ENCODE measurements around the gene GJC2. TPM values are rescaled to one million over a fixed set of nuclear protein-coding genes. Genes with fewer than 3 reads are reported as not detected.
A peak's percentile ranks its signal among the peaks of the same experiment; 100 is the strongest.

The GJC2 gene
- total RNA-seq, 1 experiment from 2014 or later, result 1.2 TPM

DNA sequence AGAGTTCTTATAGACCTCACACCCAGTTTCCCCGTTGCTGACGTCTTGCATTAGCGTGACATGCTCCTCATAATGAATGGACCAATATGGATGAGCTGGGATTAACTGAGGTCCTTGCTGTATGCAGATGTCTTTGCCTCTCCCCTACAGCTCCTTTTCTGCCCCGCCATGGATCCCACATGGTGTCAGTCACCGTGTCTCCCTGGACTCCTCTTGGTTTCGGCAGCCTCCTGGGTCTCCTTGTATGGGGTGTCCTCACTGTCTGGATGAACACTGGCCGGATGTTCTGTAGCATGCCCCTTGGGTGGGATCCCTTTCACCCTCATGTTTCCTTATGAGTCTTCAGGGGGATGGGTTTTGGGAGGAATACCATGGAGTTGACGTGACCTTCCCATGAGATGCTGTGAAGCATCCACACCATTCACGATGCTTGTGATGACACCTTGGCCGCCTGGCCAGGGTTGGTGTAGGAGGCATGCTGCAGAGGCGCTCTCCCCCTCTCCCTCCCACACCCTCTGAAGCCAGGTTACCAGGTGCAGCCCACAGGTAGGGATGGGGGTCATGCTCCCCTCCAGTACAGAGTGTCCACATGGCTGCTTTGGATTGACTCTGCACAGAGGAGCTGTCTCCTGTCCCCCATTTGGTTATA is 4.4 kb downstream of the GJC2 start:
- H3K27me3 Mint-ChIP-seq (ENCODE audit: unreplicated experiment), result no peaks in the 10 kb centered on the region
- CTCF ChIA-PET, result interaction anchor here (1.0 kb wide), 1 partner anchor 12 kb away, joined by 3 read pairs; no protein-coding TSS in a partner anchor

DNA sequence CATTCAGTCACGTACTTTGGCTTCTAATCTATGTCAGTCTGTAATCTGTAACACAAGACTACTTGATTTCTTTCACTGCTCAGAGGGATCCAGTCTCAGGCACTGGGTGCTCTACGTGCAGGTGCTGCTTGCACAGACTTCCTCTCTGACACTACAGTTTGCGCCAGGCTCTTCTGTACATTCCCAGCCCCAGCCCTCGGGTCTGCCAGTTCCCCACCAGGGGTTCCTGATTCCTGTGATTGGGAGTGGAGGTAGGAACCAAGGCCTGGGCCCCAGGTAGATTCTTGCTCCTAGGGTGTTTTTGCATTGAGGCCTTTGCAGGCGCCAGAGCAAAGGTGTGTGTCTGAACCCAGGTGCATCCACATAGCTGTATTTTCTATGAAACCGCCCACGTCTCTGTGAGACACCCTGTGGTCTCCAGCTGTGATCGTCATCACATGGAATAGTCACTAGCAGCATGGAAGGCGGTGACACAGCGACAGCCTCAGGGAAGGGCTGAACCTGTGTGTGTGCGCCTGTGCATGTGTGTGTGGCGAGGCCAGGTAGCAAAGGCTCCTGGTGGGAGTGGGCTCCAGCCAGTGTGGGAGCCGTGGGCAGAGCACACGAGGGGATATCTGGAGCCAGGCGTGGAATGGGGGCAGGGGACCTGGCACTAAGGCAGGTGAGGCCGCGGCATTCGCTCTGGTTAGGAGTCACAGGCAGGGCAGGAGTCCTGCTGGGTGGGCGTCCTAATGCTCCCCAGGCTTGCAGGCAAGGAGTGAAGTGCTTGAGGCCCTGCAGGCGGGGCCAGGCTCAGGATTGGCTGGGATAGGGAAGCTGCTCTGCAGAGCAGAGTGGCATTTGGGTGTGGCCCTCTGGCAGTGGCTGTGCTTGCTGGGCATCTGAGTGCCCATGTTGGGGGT is 5.2 kb downstream of the GJC2 start:
- no TSS peak for BruUV-seq (replicated peaks)
- Mint-ChIP-seq H3K9me3 (ENCODE audit: low read depth, unreplicated experiment) (no peaks in the 10 kb centered on the region), H3K36me3 (ENCODE audit: insufficient read depth, unreplicated experiment) (peaks cover 18% of the 10 kb centered on the region), H3K27ac (ENCODE audit: unreplicated experiment) (peak overlapping the region; percentile 64), H3K4me3 (ENCODE audit: low read depth, unreplicated experiment) (no peak overlapping the region), H3K27me3 (ENCODE audit: unreplicated experiment) (no peaks in the 10 kb centered on the region), H3K4me1 (ENCODE audit: low read depth, unreplicated experiment) (peaks cover 6% of the 10 kb centered on the region)
- no peak for DNase-seq
- CTCF ChIA-PET, result interaction anchor here (0.5 kb wide), 1 partner anchor 24 kb away, joined by 6 read pairs; no protein-coding TSS in a partner anchor
- TF ChIP-seq, protein P1, sequence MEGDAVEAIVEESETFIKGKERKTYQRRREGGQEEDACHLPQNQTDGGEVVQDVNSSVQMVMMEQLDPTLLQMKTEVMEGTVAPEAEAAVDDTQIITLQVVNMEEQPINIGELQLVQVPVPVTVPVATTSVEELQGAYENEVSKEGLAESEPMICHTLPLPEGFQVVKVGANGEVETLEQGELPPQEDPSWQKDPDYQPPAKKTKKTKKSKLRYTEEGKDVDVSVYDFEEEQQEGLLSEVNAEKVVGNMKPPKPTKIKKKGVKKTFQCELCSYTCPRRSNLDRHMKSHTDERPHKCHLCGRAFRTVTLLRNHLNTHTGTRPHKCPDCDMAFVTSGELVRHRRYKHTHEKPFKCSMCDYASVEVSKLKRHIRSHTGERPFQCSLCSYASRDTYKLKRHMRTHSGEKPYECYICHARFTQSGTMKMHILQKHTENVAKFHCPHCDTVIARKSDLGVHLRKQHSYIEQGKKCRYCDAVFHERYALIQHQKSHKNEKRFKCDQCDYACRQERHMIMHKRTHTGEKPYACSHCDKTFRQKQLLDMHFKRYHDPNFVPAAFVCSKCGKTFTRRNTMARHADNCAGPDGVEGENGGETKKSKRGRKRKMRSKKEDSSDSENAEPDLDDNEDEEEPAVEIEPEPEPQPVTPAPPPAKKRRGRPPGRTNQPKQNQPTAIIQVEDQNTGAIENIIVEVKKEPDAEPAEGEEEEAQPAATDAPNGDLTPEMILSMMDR (IDR thresholded peaks at IDR 0.05; ENCODE audit: unreplicated experiment), result no peak
- intact Hi-C loops (cut with micrococcal nuclease; ENCODE audit: unreplicated experiment), result no loop called here

More for the DNA sequence above, 4.4 kb downstream of the GJC2 start:
- no peak for DNase-seq
- TF ChIP-seq, protein P1 (IDR thresholded peaks at IDR 0.05; ENCODE audit: unreplicated experiment), result no peak
- no peaks in the 10 kb centered on the region for H3K9me3 Mint-ChIP-seq (ENCODE audit: low read depth, unreplicated experiment)
- no peak overlapping the region for H3K27ac Mint-ChIP-seq (ENCODE audit: unreplicated experiment)
- peaks cover 6% of the 10 kb centered on the region for H3K4me1 Mint-ChIP-seq (ENCODE audit: low read depth, unreplicated experiment)
- H3K36me3 Mint-ChIP-seq (ENCODE audit: insufficient read depth, unreplicated experiment), result peaks cover 25% of the 10 kb centered on the region
- H3K4me3 Mint-ChIP-seq (ENCODE audit: low read depth, unreplicated experiment), result no peak overlapping the region
- intact Hi-C loops (cut with micrococcal nuclease; ENCODE audit: unreplicated experiment), result no loop called here
- no TSS peak for BruUV-seq (replicated peaks)

DNA sequence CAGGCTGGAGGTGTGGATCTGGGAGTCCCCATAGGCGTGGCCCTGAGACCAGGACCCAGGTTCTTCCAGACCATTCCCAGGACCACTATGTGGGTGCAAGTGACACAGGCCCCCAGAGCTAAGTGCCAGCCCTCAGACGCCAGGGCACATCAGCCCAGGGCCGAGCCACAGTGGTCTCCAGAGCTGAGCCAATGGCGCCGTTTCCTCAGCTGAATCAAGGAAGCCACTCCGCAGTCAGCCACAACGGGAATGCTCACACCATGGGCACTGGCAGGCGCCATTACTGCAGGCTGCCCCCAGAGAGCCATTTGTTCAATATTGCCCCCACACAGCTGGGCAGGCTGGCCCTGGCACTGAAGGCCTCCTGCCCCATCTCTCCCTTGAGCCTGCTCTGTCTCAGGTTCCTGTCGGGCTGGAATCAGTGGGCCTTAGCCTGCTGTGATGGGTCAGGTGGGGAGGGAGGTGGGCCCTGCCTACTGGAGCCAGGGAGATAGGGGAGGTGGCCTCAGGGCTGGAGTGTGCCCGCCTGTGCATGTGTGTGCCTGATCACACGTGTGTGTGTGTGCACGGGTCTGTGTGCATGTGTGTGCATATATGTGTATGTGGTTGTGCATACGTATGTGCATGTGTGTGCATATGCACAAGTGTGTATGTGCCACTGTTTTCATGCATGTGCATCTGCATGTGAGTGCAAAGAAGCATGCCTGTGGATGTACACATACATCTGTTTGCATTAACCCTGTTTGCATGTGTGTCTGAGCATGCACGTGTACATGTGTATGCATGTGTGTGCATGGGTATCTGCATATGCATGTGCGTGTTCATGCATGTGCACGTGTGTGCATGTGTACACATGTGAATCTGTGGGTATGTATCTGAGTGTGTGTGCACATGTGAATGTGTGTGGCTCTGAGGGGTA is 6.1 kb downstream of the GJC2 start:
- TF ChIP-seq, protein P1 (IDR thresholded peaks at IDR 0.05; ENCODE audit: unreplicated experiment), result no peak
- H3K4me3 Mint-ChIP-seq (ENCODE audit: low read depth, unreplicated experiment), result no peak overlapping the region
- BruUV-seq (replicated peaks), result no TSS peak
- DNase-seq, result no peak
- CTCF ChIA-PET, result interaction anchor here (0.5 kb wide), 1 partner anchor 25 kb away, joined by 6 read pairs; no protein-coding TSS in a partner anchor
- peaks cover 10% of the 10 kb centered on the region for H3K36me3 Mint-ChIP-seq (ENCODE audit: insufficient read depth, unreplicated experiment)
- no peaks in the 10 kb centered on the region for H3K27me3 Mint-ChIP-seq (ENCODE audit: unreplicated experiment)
- no peaks in the 10 kb centered on the region for H3K9me3 Mint-ChIP-seq (ENCODE audit: low read depth, unreplicated experiment)
- H3K4me1 Mint-ChIP-seq (ENCODE audit: low read depth, unreplicated experiment), result peaks cover 6% of the 10 kb centered on the region
- intact Hi-C loops (cut with micrococcal nuclease; ENCODE audit: unreplicated experiment), result no loop called here
- no peak overlapping the region for H3K27ac Mint-ChIP-seq (ENCODE audit: unreplicated experiment)

DNA sequence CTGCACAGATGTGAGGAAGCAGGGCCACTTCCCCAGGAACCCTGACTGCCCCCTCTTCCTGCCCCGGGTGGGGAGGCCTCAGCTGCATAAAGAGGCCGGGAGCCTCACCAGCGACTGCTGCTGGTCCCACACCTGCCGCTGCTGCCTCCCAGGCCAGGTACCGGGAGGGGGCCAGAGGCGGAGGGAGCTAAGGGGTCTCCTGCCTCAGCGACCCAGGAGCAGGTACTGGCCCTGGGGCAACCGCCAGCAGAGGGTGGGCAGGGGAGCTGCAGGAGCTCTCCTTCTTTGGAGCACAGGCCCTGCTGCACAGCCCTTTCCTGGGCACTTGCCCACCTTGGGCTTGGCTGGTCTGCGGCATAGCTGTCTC is 6.8 kb downstream of the GJC2 start:
- intact Hi-C loops (cut with micrococcal nuclease; ENCODE audit: unreplicated experiment), result no loop called here
- TF ChIP-seq, protein P1 (IDR thresholded peaks at IDR 0.05; ENCODE audit: unreplicated experiment), result no peak
- Mint-ChIP-seq H3K4me3 (ENCODE audit: low read depth, unreplicated experiment) (no peak overlapping the region), H3K27ac (ENCODE audit: unreplicated experiment) (no peak overlapping the region), H3K4me1 (ENCODE audit: low read depth, unreplicated experiment) (peaks cover 6% of the 10 kb centered on the region), H3K36me3 (ENCODE audit: insufficient read depth, unreplicated experiment) (peaks cover 10% of the 10 kb centered on the region), H3K9me3 (ENCODE audit: low read depth, unreplicated experiment) (no peaks in the 10 kb centered on the region), H3K27me3 (ENCODE audit: unreplicated experiment) (no peaks in the 10 kb centered on the region)
- CTCF ChIA-PET, result no interaction called here
- no TSS peak for BruUV-seq (replicated peaks)
- no peak for DNase-seq
